Measurements from ENCODE around the gene CDK17. TPM values are rescaled to one million over a fixed set of nuclear protein-coding genes. Genes with fewer than 3 reads are reported as not detected.

The CDK17 gene
- total and polyA plus RNA-seq, 9 of the 15 experiments (the other 6 are each of a cell fraction or from before 2014, with no cell fraction given), result 4.8 to 39.3 (median 21.6) TPM

- TF ChIP-seq ZNF431 (CRISPR knock-in tag; IDR thresholded peaks at IDR 0.05), result no peak
- 0 out of 2 replicates have a peak, but pooled peaks have one; percentile 19 for TF ChIP-seq HMBOX1 (IDR thresholded peaks at IDR 0.05)
- no peak for TF ChIP-seq RBM39 (optimal IDR thresholded peaks at IDR 0.05; ENCODE audit: low read depth, low read length)
- no peak for TF ChIP-seq BRCA1 (IDR thresholded peaks at IDR 0.05)
- no peak for TF ChIP-seq BRCA1 (CRISPR knock-in tag; IDR thresholded peaks at IDR 0.05)
- 0 out of 2 replicates have a peak, but pooled peaks have one; percentile 31 for TF ChIP-seq ETV5 (CRISPR knock-in tag; IDR thresholded peaks at IDR 0.05; ENCODE audit: low read depth)
- TF ChIP-seq HDAC6 (IDR thresholded peaks at IDR 0.05; ENCODE audit: low read depth, low read length), result no peak
- no peak for TF ChIP-seq ESRRB (CRISPR knock-in tag; IDR thresholded peaks at IDR 0.05; ENCODE audit: borderline replicate concordance)
- TF ChIP-seq EP300 (IDR thresholded peaks at IDR 0.05; ENCODE audit: low read length), result peak; percentile 40; the same call in 1 of the 2 replicates
- no peak for TF ChIP-seq SNIP1 (IDR thresholded peaks at IDR 0.05; ENCODE audit: low read depth)
- TF ChIP-seq PHF21A (IDR thresholded peaks at IDR 0.05; ENCODE audit: borderline replicate concordance, low read depth), result no peak
- no peak for TF ChIP-seq SRSF7 (optimal IDR thresholded peaks at IDR 0.05; ENCODE audit: low read depth, low read length)
- no peak for TF ChIP-seq ZNF263 (CRISPR knock-in tag; IDR thresholded peaks at IDR 0.05; ENCODE audit: borderline replicate concordance)
- TF ChIP-seq CREBBP (IDR thresholded peaks at IDR 0.05; ENCODE audit: low read depth, low read length), result no peak
- no peak for TF ChIP-seq ZNF778 (CRISPR knock-in tag; IDR thresholded peaks at IDR 0.05)
- no peak for TF ChIP-seq ZNF282 (CRISPR knock-in tag; IDR thresholded peaks at IDR 0.05)
- TF ChIP-seq ETV6 (IDR thresholded peaks at IDR 0.05; ENCODE audit: borderline replicate concordance in 1 of 2, low read depth in 2 of 2, low read length in 1 of 2), result 0 out of 4 replicates have a peak, but pooled peaks of 1 of the 2 experiments have one; percentile 39
- TF ChIP-seq ETV6 (CRISPR knock-in tag; IDR thresholded peaks at IDR 0.05; ENCODE audit: borderline replicate concordance), result no peak
Observed at GRCh38 chr12:96401076-96401871, 1.0 kb upstream of the CDK17 start (continued).

Measured in K562 (cell line).